G401 (cell line): ENCODE data around the gene RBM25. TPM values are rescaled to one million over a fixed set of nuclear protein-coding genes. Genes with fewer than 3 reads are reported as not detected.
"Not testable (repeated sequence)": the region's sequence is repeated elsewhere in the genome, so short reads cannot be mapped to it uniquely, and the experiment has no call there.

Source experiments
- DNase-seq: peaks from one replicate; pipeline ENCODE4 v3.0.0-alpha.2; 2015; ENCODE audit warnings: low spot score
- in situ Hi-C: cut with HindIII; loops from 2 replicates; pipeline ENCODE4 v1.10.0; 2016; ENCODE audit warnings: low sequenced_read_pairs, mixed read lengths
- total RNA-seq: library from RNA; depleted of rRNA; stranded (reverse); fragments of >200 nt; shearing (Covaris generic); gene quantifications from 2 replicates; pipeline ENCODE4 v1.2.3, GENCODE V29; 2014; rRNA removed

The RBM25 gene
- total RNA-seq, 1 experiment from 2014 or later: 12.3 TPM

GRCh38 chr14:73153272-73153671 lies 94.9 kb downstream of the RBM25 start:
- no peak for DNase-seq
- in situ Hi-C loops: no loop called here

- no peak for DNase-seq
- in situ Hi-C loops: no loop called here
Observed at GRCh38 chr14:73162251-73162650, 103.9 kb downstream of the RBM25 start.

DNA sequence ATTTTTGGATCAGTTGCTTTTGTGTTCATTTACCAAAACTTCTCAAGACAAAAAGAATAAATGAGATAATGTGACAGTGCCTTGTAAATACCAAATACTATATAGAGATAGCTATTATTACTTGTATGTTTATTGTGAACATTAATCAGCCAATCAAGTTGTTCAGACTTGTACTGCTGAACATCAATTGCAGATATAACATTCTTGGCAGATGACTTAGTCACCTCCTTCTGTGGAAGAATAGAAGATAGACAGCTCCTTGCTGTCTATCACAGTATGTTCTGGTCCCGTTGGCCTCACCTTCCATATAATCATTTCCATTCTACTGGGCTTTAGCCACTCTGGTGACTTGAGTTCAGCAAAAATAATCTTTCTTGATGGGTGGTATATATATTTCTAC lies 108.1 kb downstream of the RBM25 start:
- DNase-seq: no peak
- in situ Hi-C loops: no loop called here

DNA sequence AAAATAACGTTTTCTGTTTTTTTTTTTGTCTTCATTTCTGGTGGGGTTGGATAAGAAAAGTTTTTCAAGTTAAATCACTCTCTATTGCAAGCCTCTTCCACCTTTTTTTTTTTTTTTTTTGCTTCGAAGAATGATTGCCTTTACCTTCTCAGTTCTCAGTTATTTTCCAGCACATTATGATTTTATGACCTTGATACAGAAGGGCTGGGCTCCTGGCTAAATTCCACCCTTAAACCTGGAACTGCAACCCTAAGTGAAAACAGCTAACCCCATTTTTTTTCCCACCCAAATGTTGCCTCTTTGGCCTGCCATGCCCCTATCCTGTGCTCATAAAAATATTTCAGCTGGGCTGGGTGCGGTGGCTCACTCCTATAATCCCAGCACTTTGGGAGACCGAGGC lies 109.4 kb downstream of the RBM25 start:
- no peak for DNase-seq
- in situ Hi-C loops: no loop called here

GRCh38 chr14:73168274-73168673 lies 109.9 kb downstream of the RBM25 start:
- in situ Hi-C loops: no loop called here
- no peak for DNase-seq

- DNase-seq: no peak
- in situ Hi-C loops: no loop called here
Observed at GRCh38 chr14:73168691-73169090, 110.4 kb downstream of the RBM25 start.

GRCh38 chr14:73169855-73170254 lies 111.5 kb downstream of the RBM25 start:
- DNase-seq, in situ Hi-C loops: not testable (repeated sequence)

DNA sequence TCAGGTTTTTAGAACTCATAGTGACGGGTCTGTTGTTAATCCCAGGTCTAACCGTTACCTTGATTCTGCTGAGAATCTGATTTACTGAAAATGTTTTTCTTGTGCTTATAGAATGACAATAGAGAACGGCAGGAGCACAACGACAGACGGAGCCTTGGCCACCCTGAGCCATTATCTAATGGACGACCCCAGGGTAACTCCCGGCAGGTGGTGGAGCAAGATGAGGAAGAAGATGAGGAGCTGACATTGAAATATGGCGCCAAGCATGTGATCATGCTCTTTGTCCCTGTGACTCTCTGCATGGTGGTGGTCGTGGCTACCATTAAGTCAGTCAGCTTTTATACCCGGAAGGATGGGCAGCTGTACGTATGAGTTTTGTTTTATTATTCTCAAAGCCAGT lies 112.4 kb downstream of the RBM25 start:
- in situ Hi-C loops: no loop called here
- DNase-seq: no peak

GRCh38 chr14:73172500-73172899 lies 114.2 kb downstream of the RBM25 start:
- no peak for DNase-seq
- in situ Hi-C loops: no loop called here

DNA sequence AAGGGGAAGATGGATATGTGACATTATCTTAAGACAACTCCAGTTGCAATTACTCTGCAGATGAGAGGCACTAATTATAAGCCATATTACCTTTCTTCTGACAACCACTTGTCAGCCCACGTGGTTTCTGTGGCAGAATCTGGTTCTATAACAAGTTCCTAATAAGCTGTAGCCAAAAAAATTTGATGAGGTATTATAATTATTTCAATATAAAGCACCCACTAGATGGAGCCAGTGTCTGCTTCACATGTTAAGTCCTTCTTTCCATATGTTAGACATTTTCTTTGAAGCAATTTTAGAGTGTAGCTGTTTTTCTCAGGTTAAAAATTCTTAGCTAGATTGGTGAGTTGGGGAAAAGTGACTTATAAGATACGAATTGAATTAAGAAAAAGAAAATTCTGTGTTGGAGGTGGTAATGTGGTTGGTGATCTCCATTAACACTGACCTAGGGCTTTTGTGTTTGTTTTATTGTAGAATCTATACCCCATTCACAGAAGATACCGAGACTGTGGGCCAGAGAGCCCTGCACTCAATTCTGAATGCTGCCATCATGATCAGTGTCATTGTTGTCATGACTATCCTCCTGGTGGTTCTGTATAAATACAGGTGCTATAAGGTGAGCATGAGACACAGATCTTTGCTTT lies 114.9 kb downstream of the RBM25 start:
- in situ Hi-C loops: no loop called here
- peak; percentile 55 for DNase-seq

Other genes starting within 250 kb of the RBM25 start
- gene DPF3, start 164.4 kb upstream of the RBM25 start, total RNA-seq: not detected in 2 replicates
- gene DCAF4, start 132.1 kb upstream of the RBM25 start, total RNA-seq: 17.0 and 24.8 TPM in 2 replicates
- gene ZFYVE1, start 31.4 kb upstream of the RBM25 start, total RNA-seq: 8.4 and 13.1 TPM in 2 replicates
- 23.5 and 38.7 TPM in 2 replicates for gene PSEN1, start 78.0 kb downstream of the RBM25 start, total RNA-seq
- gene PAPLN, start 179.0 kb downstream of the RBM25 start, total RNA-seq: not detected in 2 replicates